Stomach (tissue), 4 donors: Measurements from ENCODE around the gene HPRT1.

Experiments
- EP300 ChIP-seq: sonication (generic); formaldehyde crosslinking; IDR thresholded peaks from one replicate; pipeline ENCODE4 v1.6.1; 2017; ENCODE audit warnings: antibody characterized with exemption
- POLR2A ChIP-seq, 4 donors: fragments of 450-650 bp; IDR thresholded peaks; one replicate each; pipeline ENCODE4 v1.6.1; 2016; ENCODE audit warnings: antibody characterized with exemption in 4 of 4, control low read depth in 2 of 4, mild to moderate bottlenecking in 1 of 4, moderate library complexity in 1 of 4
- POLR2AphosphoS5 ChIP-seq, 3 donors: sonication (generic); formaldehyde crosslinking; IDR thresholded peaks; one replicate each; pipeline ENCODE4 v1.6.1; 2016; ENCODE audit warnings: antibody characterized with exemption in 3 of 3
- TF ChIP-seq, protein P1 (sequence below), 7 experiments: fragments of 450-650 bp in 4 of 7; fragments of 200-600 bp in 3 of 7; sonication (generic) in 3 of 7; IDR thresholded peaks; one replicate each; pipeline ENCODE4 v1.5.1; 2016 to 2019; ENCODE audit warnings: antibody characterized with exemption in 7 of 7, control low read depth in 2 of 7, mild to moderate bottlenecking in 1 of 7

DNA sequence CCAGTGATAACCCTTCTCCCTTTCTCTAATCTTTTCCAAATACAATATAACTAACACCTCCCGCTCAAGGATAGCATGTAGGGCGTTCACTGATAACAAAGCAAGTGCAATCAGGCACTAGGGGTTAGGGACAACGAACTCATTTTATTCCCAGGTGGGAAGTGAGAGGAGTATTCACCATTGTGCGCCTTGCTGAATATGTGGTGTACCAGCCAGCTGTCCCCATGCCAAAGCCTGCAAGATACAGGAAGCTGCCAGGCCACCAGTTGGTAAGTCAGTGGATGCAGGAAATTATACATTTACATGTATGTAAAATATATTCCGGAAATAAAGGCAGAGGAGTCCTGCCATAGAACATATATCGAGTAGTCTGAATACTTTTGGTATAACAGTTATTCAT lies 6.3 kb upstream of the HPRT1 start:
- TF ChIP-seq, protein P1, sequence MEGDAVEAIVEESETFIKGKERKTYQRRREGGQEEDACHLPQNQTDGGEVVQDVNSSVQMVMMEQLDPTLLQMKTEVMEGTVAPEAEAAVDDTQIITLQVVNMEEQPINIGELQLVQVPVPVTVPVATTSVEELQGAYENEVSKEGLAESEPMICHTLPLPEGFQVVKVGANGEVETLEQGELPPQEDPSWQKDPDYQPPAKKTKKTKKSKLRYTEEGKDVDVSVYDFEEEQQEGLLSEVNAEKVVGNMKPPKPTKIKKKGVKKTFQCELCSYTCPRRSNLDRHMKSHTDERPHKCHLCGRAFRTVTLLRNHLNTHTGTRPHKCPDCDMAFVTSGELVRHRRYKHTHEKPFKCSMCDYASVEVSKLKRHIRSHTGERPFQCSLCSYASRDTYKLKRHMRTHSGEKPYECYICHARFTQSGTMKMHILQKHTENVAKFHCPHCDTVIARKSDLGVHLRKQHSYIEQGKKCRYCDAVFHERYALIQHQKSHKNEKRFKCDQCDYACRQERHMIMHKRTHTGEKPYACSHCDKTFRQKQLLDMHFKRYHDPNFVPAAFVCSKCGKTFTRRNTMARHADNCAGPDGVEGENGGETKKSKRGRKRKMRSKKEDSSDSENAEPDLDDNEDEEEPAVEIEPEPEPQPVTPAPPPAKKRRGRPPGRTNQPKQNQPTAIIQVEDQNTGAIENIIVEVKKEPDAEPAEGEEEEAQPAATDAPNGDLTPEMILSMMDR (IDR thresholded peaks at IDR 0.05) = no peak
- TF ChIP-seq POLR2A (IDR thresholded peaks at IDR 0.05) = no peak
- no peak for TF ChIP-seq POLR2AphosphoS5 (IDR thresholded peaks at IDR 0.05)
- TF ChIP-seq EP300 = no peak
